ENCODE measurements around the gene XPO1. TPM values are rescaled to one million over a fixed set of nuclear protein-coding genes. Genes with fewer than 3 reads are reported as not detected.

The XPO1 gene
- total and polyA plus RNA-seq, 2 experiments from 2014 or later: 115 to 485 TPM

- ATAC-seq: peak; percentile 83
- peaks cover 18% of the 10 kb centered on the region for H3K27me3 Mint-ChIP-seq (ENCODE audit: insufficient read depth, low read depth, poor library complexity)
- H2AFZ ChIP-seq: peak within 1 kb of the TSS; percentile 95
Observed at GRCh38 chr2:61470965-61471904, 66.9 kb downstream of the XPO1 start, which contains the start of gene USP34. Gene USP34 (minus strand): TSS chr2:61471087. CDS start chr2:61470692, 395 bp downstream.

More at GRCh38 chr2:61470965-61471904, 66.9 kb downstream of the XPO1 start, which contains the start of gene USP34:
- H3K4me3 ChIP-seq: peak within 1 kb of the TSS; percentile 87
- peaks cover 12% of the 10 kb centered on the region; the same call in 1 of the 2 replicates for H3K4me1 ChIP-seq (ENCODE audit: insufficient read depth)
- H3K27me3 ChIP-seq (ENCODE audit: insufficient read depth): no peaks in the 10 kb centered on the region
- peaks cover 44% of the 10 kb centered on the region for H3K36me3 Mint-ChIP-seq (ENCODE audit: low read depth)
- TF ChIP-seq ZNF462 (CRISPR knock-in tag; IDR thresholded peaks at IDR 0.05) (no peak), POLR2AphosphoS5 (IDR thresholded peaks at IDR 0.05; ENCODE audit: low read depth) (peak; percentile 93)
- TF ChIP-seq, protein P1, sequence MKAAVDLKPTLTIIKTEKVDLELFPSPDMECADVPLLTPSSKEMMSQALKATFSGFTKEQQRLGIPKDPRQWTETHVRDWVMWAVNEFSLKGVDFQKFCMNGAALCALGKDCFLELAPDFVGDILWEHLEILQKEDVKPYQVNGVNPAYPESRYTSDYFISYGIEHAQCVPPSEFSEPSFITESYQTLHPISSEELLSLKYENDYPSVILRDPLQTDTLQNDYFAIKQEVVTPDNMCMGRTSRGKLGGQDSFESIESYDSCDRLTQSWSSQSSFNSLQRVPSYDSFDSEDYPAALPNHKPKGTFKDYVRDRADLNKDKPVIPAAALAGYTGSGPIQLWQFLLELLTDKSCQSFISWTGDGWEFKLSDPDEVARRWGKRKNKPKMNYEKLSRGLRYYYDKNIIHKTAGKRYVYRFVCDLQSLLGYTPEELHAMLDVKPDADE (IDR thresholded peaks at IDR 0.05): peak; percentile 58; the same call in 1 of the 2 replicates
- peak within 1 kb of the TSS; percentile 87 for H3K4me2 ChIP-seq
- H3K36me3 ChIP-seq (ENCODE audit: insufficient read depth): no peaks in the 10 kb centered on the region; the same call in 1 of the 2 replicates
- peaks cover 17% of the 10 kb centered on the region for H3K4me1 Mint-ChIP-seq
- 0 out of 2 replicates have a peak, but pooled peaks cover 7% of the 10 kb centered on the region for H3F3A ChIP-seq (replicated peaks; ENCODE audit: low read depth)
- H3K79me2 ChIP-seq (replicated peaks; ENCODE audit: insufficient read depth): peaks cover 52% of the 10 kb centered on the region
- DNase-seq (ENCODE audit: low spot score): peak; percentile 93
- peak within 1 kb of the TSS; percentile 96 for H3K4me3 Mint-ChIP-seq
- H3K27ac Mint-ChIP-seq: peak within 1 kb of the TSS; percentile 97
- H3K9me3 Mint-ChIP-seq: peaks cover 4% of the 10 kb centered on the region; the same call in 1 of the 3 replicates
- no peaks in the 10 kb centered on the region for H3K9me2 ChIP-seq (ENCODE audit: insufficient read depth)
- peak within 1 kb of the TSS; percentile 99 for H3K27ac ChIP-seq (ENCODE audit: low read depth)
- peaks cover 10% of the 10 kb centered on the region for H4K20me1 ChIP-seq (replicated peaks; ENCODE audit: insufficient read depth)

Data from GM23338 (cell line).